HT1080 (cell line): ENCODE measurements around the gene CD93. TPM values are rescaled to one million over a fixed set of nuclear protein-coding genes. Genes with fewer than 3 reads are reported as not detected.

Source experiments
- DNase-seq: peaks from one replicate; pipeline ENCODE4 v3.0.0-alpha.2; 2015; ENCODE audit warnings: low read depth
- total RNA-seq: library from RNA; depleted of rRNA; stranded (reverse); fragments of >200 nt; shearing (Covaris generic); gene quantifications from 2 replicates; pipeline ENCODE4 v1.2.3, GENCODE V29; 2014

Gene CD93
- total RNA-seq, 1 experiment from 2014 or later, result 0.03 TPM

DNA sequence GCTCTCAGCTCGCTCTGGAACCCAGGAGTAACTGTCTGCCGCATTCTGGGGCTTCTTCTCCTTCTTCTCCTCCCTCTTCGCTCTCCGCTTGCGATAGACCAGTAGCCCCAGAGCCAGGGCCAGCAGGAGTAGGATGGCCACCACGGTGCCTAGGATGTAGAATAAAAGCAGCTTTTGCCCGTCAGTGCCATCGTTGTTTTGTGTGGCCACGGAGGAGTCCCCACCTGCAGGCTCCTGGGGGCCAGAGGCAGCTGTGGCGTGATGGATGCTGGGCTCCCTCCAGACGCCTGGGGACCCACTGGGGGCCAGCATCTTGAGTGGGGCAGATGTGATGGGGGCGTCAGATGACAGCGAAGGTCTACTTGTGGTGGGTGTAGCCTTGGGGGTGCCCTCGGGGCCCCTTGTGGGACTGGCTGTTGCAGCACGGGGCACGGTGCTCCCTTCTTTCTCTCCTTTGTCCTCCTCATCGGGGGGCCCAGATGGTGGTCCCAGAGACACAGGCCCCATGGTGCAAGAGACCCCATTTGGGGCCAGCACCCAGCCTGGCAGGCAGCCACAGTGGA is 1.8 kb downstream of the CD93 start:
- no peak for DNase-seq

GRCh38 chr20:23083553-23084220 is 2.4 kb downstream of the CD93 start:
- no peak for DNase-seq

- DNase-seq, result no peak
Measured at GRCh38 chr20:23082846-23083552, 3.1 kb downstream of the CD93 start.

GRCh38 chr20:23081263-23081819 is 4.8 kb downstream of the CD93 start:
- no peak for DNase-seq

DNA sequence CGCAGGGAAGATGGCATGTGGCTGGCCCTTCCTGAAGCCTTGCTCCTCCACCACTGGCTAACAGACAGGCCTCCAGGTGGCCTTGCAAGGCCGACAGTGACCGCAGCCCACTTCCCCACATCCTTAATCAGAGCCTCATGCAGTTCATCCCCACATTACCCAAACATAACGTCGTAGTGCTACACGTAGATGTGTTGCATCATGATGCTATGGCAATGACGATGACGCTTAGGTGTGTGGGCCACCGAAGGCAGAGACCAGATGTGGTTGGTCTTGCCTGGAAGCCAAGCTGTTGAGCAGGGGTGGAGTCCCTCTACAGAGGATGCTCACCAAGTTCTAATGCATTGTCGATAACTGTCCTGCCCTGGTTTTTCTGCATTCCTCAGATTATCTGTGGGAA is 5.6 kb downstream of the CD93 start:
- DNase-seq, result no peak

DNA sequence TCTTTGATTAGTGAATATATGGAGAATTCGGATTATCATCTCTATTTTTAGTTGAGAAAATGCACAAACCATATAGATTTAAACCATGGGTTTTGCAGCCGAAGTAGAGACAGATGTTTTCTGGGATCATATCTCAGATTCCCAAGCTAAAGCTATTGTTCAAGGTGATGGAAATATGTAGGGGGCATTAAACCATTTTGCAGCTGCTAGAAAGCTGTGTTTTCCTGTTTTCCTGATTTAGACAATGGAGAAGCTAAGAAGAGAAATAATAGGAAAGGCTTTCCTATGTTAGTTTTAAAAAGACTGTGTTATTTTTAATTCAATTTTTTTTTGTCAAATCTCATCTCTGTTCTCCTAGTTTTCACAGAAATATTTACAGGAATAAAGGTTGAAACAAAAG is 6.2 kb downstream of the CD93 start:
- no peak for DNase-seq

GRCh38 chr20:23079016-23079351 is 7.1 kb downstream of the CD93 start:
- DNase-seq, result no peak

GRCh38 chr20:23078351-23079015 is 7.6 kb downstream of the CD93 start:
- peak; percentile 10 for DNase-seq

- no peak for DNase-seq
Measured at GRCh38 chr20:23077277-23077676, 8.8 kb downstream of the CD93 start.

DNA sequence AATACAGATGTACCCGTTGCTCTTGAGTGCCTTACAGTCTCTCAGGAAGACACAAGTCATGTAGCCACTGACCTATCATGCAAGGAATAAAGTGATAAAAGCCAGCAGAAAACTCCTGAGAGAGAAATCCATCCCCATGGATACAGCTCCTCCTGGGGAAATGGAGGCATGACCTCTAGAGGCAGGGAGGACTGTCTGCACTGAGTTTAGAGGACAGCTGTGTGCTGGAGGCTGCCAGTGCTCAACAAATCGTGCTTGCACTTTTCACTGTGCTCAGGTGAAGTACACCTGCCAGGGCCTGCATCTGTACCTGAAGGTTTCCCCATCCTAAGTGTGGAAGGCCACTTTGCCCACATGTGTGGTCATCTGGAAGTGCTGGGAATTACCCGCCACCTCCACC is 12.1 kb downstream of the CD93 start:
- no peak for DNase-seq

- DNase-seq, result no peak
Measured at GRCh38 chr20:23072892-23073586, 13.1 kb downstream of the CD93 start.

DNA sequence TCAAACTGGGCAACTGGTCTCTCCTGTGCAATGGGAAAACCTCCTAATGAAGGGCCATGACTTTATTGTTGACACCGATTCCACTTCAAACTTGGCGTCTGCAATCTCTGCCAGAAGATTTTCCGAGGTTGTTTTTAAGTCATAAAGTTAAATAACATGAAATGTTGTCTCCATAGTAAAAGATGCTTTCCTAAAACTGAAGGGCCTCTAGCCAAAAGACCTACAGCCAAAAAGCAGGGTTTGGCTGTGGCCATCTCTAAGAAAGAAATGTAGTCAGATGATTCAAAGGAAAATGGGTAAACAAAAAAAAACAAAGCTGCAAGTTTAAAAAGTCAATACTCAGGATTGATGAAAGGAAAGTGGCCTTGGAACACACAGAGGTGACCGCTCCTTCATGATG is 14.1 kb downstream of the CD93 start:
- DNase-seq, result no peak

DNA sequence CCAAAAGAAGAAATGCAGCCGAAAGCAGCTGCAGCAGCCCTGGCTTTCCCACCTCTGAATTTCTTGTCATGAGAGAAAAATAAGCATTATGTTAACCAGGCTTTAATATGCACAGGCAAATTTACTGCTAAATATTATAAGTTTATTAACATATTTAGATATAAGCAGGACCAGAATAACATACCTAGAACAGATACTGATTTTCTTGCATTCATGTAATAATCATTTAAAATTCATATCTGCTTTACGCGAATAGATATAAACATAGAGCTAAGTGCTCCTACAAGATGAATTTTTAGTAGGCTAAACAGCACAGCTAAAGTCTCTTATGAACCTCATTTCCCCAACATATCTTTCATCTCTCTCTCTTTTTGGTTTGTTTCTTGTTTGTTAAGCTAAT is 14.7 kb downstream of the CD93 start:
- no peak for DNase-seq

DNA sequence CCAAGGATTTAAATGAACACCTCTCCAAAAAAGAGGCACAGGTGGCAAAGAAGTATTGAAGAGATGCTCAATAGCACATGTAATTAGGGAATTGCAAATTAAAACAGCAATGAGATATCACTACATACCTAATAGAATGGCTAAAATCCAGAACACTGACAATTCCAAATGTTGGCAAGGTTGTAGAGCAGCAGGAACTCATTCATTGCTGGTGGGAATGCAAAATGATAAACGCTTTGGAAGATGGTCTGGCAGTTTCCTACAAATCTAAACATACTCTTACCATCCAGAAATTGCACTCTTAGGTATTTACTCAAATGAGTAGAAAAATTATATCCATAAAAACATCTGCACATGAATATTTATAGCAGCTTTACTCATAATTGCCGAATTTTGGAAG is 17.0 kb downstream of the CD93 start:
- DNase-seq, result no peak

DNA sequence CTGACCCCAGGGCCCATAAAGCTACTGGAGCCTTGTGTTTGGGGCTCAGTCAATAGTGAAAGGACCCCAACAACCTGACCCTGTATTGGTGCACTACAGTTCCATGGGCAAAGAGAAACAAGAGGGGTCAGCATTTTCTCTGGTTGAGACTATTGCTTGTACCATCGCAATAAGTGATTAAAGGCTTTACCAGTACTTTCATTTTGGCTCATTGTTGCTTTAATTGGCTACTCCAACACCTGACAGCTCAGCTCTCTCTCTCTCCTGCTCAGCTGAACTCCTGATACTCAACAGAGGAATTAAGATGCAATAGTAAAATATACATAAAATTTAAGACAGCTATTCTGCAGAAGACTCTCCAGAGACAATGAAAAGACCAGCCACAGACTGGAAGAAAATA is 17.8 kb downstream of the CD93 start:
- no peak for DNase-seq

GRCh38 chr20:23066772-23067171 is 19.4 kb downstream of the CD93 start:
- no peak for DNase-seq

DNA sequence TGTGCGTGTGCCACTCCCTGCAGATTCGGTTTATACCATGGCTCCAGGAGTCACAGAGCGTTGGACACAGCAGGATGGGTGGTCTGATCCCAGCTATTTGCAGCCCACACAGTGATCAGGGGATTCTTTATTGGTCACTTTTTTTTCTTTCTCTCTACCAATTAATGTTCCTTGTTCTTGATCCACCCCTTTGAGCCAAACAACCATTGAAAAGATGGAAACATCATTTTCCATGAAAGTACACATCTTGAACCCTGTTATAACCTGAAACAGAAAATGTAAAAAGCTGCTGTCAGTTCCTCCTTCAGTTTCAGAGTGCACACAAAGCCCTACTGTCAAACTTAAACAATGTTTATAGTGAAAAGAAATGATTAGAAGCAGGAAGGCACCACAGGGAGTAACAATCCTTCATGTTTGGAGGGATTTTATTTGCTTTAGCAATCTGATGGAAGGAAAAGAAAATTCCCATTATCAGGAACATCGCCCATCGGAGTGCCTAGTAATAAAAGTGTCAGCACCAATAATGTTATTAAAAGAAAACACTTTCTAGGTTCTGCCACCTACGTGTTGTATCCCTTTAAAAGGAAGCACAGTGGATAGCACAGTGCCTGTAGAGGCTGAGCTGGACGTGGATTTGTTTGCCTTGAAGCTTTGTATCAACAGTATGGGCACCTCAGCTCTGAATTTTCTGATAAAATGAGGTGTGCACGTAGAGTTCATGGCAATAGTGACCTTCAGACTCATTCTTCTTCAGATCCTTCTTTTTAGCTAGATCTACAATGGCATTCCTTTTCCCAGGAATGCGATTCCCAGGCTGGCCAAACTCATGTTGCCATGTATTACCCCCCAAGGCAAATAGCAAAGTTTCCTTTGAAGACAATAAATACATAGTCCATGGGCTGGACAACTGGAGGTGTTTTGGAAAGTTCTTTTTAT is 20.6 kb downstream of the CD93 start:
- DNase-seq, result no peak

GRCh38 chr20:23063581-23063980 is 22.5 kb downstream of the CD93 start:
- no peak for DNase-seq

- DNase-seq, result no peak
Measured at GRCh38 chr20:23063168-23063567, 23.0 kb downstream of the CD93 start.

DNA sequence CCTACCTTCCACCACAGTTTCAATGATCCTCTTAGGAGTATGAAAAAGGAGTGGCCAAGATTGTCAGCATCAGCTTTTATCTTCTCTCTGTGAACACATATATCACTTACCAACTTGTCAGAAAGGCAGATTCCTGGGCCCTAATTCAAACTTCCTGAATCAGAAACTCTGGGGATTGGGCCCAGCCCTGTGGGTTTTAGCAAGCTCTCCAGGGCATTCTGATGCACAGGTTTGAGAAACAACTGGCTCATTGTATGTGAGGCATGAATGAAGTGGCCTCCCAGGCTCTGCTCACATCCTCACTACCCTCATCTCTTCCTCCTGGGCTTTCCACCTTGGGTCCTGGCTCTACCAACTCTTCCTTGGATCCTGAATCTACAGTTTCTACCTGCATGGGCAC is 23.5 kb downstream of the CD93 start:
- no peak for DNase-seq
